Psoas muscle (tissue), 8 donors: ENCODE measurements around the gene RAB40C. TPM values are rescaled to one million over a fixed set of nuclear protein-coding genes. Genes with fewer than 3 reads are reported as not detected.

ENCODE experiments used
- ATAC-seq, 4 donors: fragments of 200-7000 bp; cut with Tn5 transposase; one replicate each; pipeline ENCODE4 v1.9.1; 2020; ENCODE audit warnings: moderate library complexity in 3 of 4, mild to moderate bottlenecking in 2 of 4
- DNase-seq, 2 donors: peaks; one replicate each; pipeline ENCODE4 v3.0.0-alpha.2; 2020
- H3K27ac ChIP-seq: fragments of 200-600 bp; one replicate; pipeline ENCODE4 v1.8.0; 2022
- H3K27me3 ChIP-seq, 3 donors: fragments of 200-600 bp in 1 of 3; one replicate each; pipeline versions ENCODE4 v1.6.1 to v1.8.0; 2013 to 2022; ENCODE audit warnings: low read length in 2 of 3, mild to moderate bottlenecking in 2 of 3, moderate library complexity in 1 of 3; ENCODE audit not compliant: insufficient read depth in 3 of 3
- H3K36me3 ChIP-seq, 2 donors: fragments of 200-600 bp in 1 of 2; one replicate each; pipeline versions ENCODE4 v1.6.1 to v1.8.0; 2013 to 2022; ENCODE audit warnings: low read depth in 1 of 2, mild to moderate bottlenecking in 1 of 2, moderate library complexity in 1 of 2; ENCODE audit not compliant: insufficient read depth in 1 of 2
- H3K4me1 ChIP-seq: fragments of 200-600 bp; one replicate; pipeline ENCODE4 v1.8.0; 2022
- H3K4me3 ChIP-seq: fragments of 200-600 bp; one replicate; pipeline ENCODE4 v1.8.0; 2022; ENCODE audit warnings: mild to moderate bottlenecking
- H3K9me3 ChIP-seq: fragments of 200-600 bp; one replicate; pipeline ENCODE4 v1.8.0; 2022
- WGBS, 3 donors: extraction: QIAGEN DNeasy Blood & Tissue Kit; methylation state at CpG; one replicate each; pipeline versions ENCODE4 v1.1.6 to v1.1.7; 2013; 5-methylcytosine and 5-hydroxymethylcytosine counted together
- intact Hi-C, 2 donors: fragments of 100-400 bp; cut with DNase I; formaldehyde crosslinking; loops; one replicate each; pipeline versions ENCODE4 v1.11.0 to v1.14.2; 2022
- polyA plus RNA-seq, 3 donors: library from polyadenylated mRNA; stranded (reverse); fragments of 200-250 nt; gene quantifications; one replicate each; pipeline ENCODE4 v1.2.3, GENCODE V29; 2013
- total RNA-seq, 4 donors: library from RNA; stranded (reverse); fragmentation: NEBNext Ultra II Directional in 2 of 4; extraction: Animal tissue kit (Norgen Biotek cat#: 25700) in 2 of 4; gene quantifications; one replicate each; pipeline versions ENCODE4 v1.2.1 to v1.2.4, GENCODE V29; 2021 to 2023
- TF ChIP-seq, protein P1 (sequence below): fragments of 200-600 bp; IDR thresholded peaks from one replicate; pipeline ENCODE4 v1.8.0; 2022; ENCODE audit warnings: antibody characterized with exemption
- donor health status: healthy with polysubstance abuse.
- donor health status: DM: no; HTN: no; CAD: no; lungs with moderate emphysema.
- donor health status: Bipolar disorder and iron deficiency.
- donor health status: healthy.
- donor health status: DM: yes; HTN: yes; CAD: no.
- donor health status: DM: no; HTN: no; CAD: no.
- donor health status: DM: no; HTN: no; CAD: no.
- donor health status: DM: yes; HTN: yes; CAD: no.

Gene RAB40C
- total and polyA plus RNA-seq, 7 donors, result 12.3 to 20.2 (median 15.7) TPM

DNA sequence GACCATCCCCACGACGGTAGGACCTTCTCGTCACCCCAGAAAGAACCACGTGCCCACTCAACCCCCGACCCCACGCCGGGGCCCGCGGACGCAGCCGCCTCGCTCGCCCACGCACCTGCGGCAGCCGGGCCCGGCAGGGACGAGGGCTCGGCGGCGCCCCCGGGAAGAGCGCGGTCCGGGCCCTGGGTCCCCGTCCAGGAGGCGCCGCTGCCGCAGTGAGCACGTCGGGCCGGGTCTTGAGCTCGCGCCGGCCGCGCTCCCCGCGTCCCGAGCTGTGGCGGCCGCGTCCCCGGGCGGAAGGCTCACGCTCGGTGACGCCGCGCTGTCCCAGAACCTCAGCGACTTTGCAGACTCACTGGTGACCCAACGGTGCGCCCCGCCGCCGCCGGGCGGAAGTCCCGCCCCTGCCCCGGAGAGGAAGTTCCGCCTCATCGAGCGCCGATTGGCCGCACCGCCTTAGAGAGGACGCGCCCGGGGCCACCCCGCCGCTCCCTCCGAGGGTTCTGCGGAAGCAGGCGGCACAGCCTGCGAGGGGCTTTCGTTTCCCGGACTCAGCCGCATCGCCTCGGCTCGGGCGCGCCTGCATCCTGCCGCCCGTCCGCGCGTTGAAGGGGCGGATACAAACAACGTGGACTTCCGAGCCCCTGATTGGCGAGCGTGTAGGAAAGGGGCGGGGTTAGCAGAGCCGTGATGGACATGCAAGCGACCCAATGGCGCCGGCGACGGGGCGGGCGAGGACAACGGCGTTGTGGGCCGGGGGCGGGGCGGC is 793 bp upstream of the RAB40C start:
- DNase-seq (peak; percentile 98 to 99), ATAC-seq (peak; percentile 78 to 84 (median 81))
- Histone ChIP-seq H3K36me3 (no peaks in the 10 kb centered on the region), H3K27me3 (no peaks in the 10 kb centered on the region), H3K4me1 (peaks cover 58% of the 10 kb centered on the region), H3K4me3 (peak overlapping the region; percentile 86), H3K9me3 (no peaks in the 10 kb centered on the region), H3K27ac (peak overlapping the region; percentile 97)
- TF ChIP-seq, protein P1, sequence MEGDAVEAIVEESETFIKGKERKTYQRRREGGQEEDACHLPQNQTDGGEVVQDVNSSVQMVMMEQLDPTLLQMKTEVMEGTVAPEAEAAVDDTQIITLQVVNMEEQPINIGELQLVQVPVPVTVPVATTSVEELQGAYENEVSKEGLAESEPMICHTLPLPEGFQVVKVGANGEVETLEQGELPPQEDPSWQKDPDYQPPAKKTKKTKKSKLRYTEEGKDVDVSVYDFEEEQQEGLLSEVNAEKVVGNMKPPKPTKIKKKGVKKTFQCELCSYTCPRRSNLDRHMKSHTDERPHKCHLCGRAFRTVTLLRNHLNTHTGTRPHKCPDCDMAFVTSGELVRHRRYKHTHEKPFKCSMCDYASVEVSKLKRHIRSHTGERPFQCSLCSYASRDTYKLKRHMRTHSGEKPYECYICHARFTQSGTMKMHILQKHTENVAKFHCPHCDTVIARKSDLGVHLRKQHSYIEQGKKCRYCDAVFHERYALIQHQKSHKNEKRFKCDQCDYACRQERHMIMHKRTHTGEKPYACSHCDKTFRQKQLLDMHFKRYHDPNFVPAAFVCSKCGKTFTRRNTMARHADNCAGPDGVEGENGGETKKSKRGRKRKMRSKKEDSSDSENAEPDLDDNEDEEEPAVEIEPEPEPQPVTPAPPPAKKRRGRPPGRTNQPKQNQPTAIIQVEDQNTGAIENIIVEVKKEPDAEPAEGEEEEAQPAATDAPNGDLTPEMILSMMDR, result no peak
- WGBS, 3 donors, result 1% methylated on average over 76 to 107 of the region's 107 CpGs
- intact Hi-C loops, result no loop called here

DNA sequence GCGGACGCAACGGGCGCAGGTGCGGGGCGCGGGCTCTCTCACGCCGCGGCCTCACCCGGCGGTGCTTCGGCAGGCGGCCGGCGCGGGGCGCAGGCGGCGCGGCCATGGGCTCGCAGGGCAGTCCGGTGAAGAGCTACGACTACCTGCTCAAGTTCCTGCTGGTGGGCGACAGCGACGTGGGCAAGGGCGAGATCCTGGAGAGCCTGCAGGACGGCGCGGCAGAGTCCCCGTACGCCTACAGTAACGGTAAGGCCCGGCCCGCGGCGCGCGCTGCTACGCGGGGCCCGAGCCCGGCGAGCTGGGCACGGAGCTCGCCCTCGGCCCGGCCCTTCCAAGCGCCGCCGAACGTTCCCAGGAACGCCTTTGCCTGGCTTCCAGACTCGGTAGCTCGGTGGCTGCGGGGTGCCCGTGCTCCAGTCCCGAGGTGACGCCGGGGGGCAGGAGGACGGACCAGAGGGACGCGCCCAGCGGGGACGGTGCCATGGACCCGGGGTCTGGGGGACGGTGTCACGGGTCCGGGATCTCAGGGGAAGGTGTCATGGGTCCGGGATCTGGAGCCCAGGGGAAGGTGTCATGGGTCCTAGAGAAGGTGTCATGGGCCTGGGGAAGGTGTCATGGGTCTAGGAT is 435 bp downstream of the RAB40C start:
- H3K36me3 ChIP-seq, result peaks cover 0 to 4% of the 10 kb centered on the region in 2 donors
- no peaks in the 10 kb centered on the region for H3K9me3 ChIP-seq
- peak overlapping the region; percentile 96 for H3K4me3 ChIP-seq
- no peaks in the 10 kb centered on the region for H3K27me3 ChIP-seq
- ATAC-seq, result no peak
- peak overlapping the region; percentile 95 for H3K27ac ChIP-seq
- WGBS, 3 donors, result 0 to 1% (median 1%) methylated on average over 45 to 71 of the region's 71 CpGs
- intact Hi-C loops, result loop anchor here (5.0 kb wide), 2 partner anchors 37 to 42 kb away; partner anchors contain the start of gene WFIKKN1 (in 1 of the 2)
- DNase-seq, result peak; percentile 44 to 75
- TF ChIP-seq, protein P1, result peak; percentile 4
- H3K4me1 ChIP-seq, result peaks cover 68% of the 10 kb centered on the region

DNA sequence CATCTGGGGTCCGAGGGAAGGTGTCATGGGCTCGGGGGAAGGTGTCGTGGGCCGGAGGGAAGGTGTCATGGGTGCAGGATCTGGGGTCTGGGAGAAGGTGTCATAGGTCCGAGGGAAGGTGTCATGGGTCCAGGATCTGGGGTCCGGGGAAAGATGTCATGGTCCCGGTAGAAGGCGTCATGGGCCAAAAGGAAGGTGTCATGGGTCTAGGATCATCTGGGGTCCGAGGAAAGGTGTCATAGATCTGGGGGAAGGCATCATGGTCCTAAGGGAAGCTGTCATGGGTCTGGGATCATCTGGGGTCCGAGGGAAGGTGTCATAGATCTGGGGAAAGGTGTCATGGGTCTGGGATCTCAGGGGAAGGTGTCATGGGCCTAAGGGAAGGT is 942 bp downstream of the RAB40C start:
- TF ChIP-seq, protein P1, result no peak
- Histone ChIP-seq H3K9me3 (no peaks in the 10 kb centered on the region), H3K36me3 (peaks cover 0 to 4% of the 10 kb centered on the region in 2 donors), H3K27me3 (no peaks in the 10 kb centered on the region), H3K4me3 (peak overlapping the region; percentile 96), H3K4me1 (peaks cover 68% of the 10 kb centered on the region), H3K27ac (peak overlapping the region; percentile 95)
- ATAC-seq, result no peak
- no peak for DNase-seq
- WGBS, 3 donors, result 30 to 37% (median 32%) methylated on average over 10 of the region's 10 CpGs
- intact Hi-C loops, result loop anchor here (5.0 kb wide), 2 partner anchors 36 to 41 kb away; partner anchors contain the start of gene WFIKKN1 (in 1 of the 2)

DNA sequence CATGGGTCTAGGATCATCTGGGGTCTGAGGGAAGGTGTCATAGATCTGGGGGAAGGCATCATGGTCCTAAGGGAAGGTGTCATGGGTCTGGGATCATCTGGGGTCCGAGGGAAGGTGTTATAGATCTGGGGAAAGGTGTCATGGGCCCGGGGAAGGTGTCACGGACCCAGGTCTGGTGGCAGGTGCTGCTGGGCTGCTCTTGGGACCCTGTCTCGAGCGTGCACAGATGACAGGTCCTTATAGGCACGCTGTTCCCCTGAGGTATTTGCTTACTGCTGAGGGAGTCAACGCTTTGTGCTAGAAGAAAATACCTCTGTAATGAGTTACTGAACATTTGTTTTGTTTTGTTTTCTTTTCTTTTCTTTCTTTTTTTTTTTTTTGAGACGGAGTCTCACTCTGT is 1.4 kb downstream of the RAB40C start:
- peak overlapping the region; percentile 95 for H3K27ac ChIP-seq
- intact Hi-C loops, result loop anchor here (5.0 kb wide), 2 partner anchors 36 to 41 kb away; partner anchors contain the start of gene WFIKKN1 (in 1 of the 2)
- H3K9me3 ChIP-seq, result no peaks in the 10 kb centered on the region
- H3K36me3 ChIP-seq, result peaks cover 0 to 4% of the 10 kb centered on the region in 2 donors
- ATAC-seq, result no peak
- DNase-seq, result no peak
- peak overlapping the region; percentile 96 for H3K4me3 ChIP-seq
- TF ChIP-seq, protein P1, result no peak
- no peaks in the 10 kb centered on the region for H3K27me3 ChIP-seq
- H3K4me1 ChIP-seq, result peaks cover 70% of the 10 kb centered on the region
- WGBS, 3 donors, result 70 to 92% (median 77%) methylated on average over 8 of the region's 8 CpGs
